CD14-positive monocyte (primary cell): ENCODE measurements around the gene RMRP. TPM values are rescaled to one million over a fixed set of nuclear protein-coding genes. Genes with fewer than 3 reads are reported as not detected.

ENCODE experiments used
- DNase-seq, 3 donors: peaks; one replicate each; pipeline ENCODE4 v3.0.0-alpha.2; 2011 to 2022
- H2AFZ ChIP-seq: 2 replicates; pipeline ENCODE4 v1.6.0; 2012; ENCODE audit warnings: mild to moderate bottlenecking, low read depth, low read length, inconsistent platforms; ENCODE audit not compliant: insufficient read depth, poor library complexity, severe bottlenecking
- H3K27ac ChIP-seq, 2 donors: 1 replicate in 1 of 2; 2 replicates in 1 of 2; pipeline ENCODE4 v1.5.1; 2012 to 2013; ENCODE audit warnings: low read length in 2 of 2, control low read depth in 1 of 2, inconsistent platforms in 1 of 2, low read depth in 1 of 2, mild to moderate bottlenecking in 1 of 2
- H3K27me3 ChIP-seq, 2 donors: one replicate each; pipeline versions ENCODE4 v1.6.0 to v1.6.1; 2011 to 2013; ENCODE audit warnings: low read length in 2 of 2; ENCODE audit not compliant: control insufficient read depth in 2 of 2, insufficient read depth in 2 of 2
- H3K36me3 ChIP-seq, 2 donors: replicated peaks in 1 of 2; 1 replicate in 1 of 2; 2 replicates in 1 of 2; pipeline versions ENCODE4 v1.5.1 to v1.6.1; 2012 to 2013; ENCODE audit warnings: low read length in 2 of 2, control low read depth in 1 of 2, inconsistent platforms in 1 of 2, mild to moderate bottlenecking in 1 of 2; ENCODE audit not compliant: insufficient read depth in 2 of 2, control insufficient read depth in 1 of 2
- H3K4me1 ChIP-seq, 2 donors: 1 replicate in 1 of 2; 2 replicates in 1 of 2; pipeline versions ENCODE4 v1.5.1 to v1.6.1; 2012 to 2013; ENCODE audit warnings: low read length in 2 of 2, control low read depth in 1 of 2, inconsistent platforms in 1 of 2, mild to moderate bottlenecking in 1 of 2, moderate library complexity in 1 of 2; ENCODE audit not compliant: insufficient read depth in 2 of 2, control insufficient read depth in 1 of 2
- H3K4me2 ChIP-seq: replicated peaks from 2 replicates; pipeline ENCODE3; 2012; ENCODE audit warnings: low read length, moderate library complexity, mild to moderate bottlenecking; ENCODE audit not compliant: poor library complexity, severe bottlenecking; ENCODE audit errors: extremely low read depth
- H3K4me3 ChIP-seq, 3 experiments: fragments of 200-600 bp in 1 of 3; sonication (generic) in 1 of 3; replicated peaks in 1 of 3; 1 replicate in 2 of 3; 2 replicates in 1 of 3; pipeline ENCODE4 v1.5.1; 2011 to 2013; ENCODE audit warnings: low read length in 3 of 3, mild to moderate bottlenecking in 3 of 3, control low read depth in 2 of 3, low read depth in 2 of 3, inconsistent platforms in 1 of 3, moderate library complexity in 1 of 3
- H3K79me2 ChIP-seq: 2 replicates; pipeline ENCODE4 v1.6.0; 2012; ENCODE audit warnings: mild to moderate bottlenecking, control low read depth, inconsistent platforms, low read length, moderate library complexity; ENCODE audit not compliant: insufficient read depth
- H3K9ac ChIP-seq: 2 replicates; pipeline ENCODE4 v1.6.0; 2017; ENCODE audit warnings: low read length, mild to moderate bottlenecking; ENCODE audit not compliant: insufficient read depth, poor library complexity, severe bottlenecking
- H3K9me3 ChIP-seq, 2 donors: replicated peaks in 1 of 2; 1 replicate in 1 of 2; 2 replicates in 1 of 2; pipeline versions ENCODE4 v1.5.1 to v1.6.1; 2012 to 2013; ENCODE audit warnings: low read length in 2 of 2, control low read depth in 1 of 2; ENCODE audit not compliant: control insufficient read depth in 1 of 2, insufficient read depth in 1 of 2
- H4K20me1 ChIP-seq: 2 replicates; pipeline ENCODE4 v1.6.0; 2012; ENCODE audit warnings: mild to moderate bottlenecking, low read length, control low read depth, moderate library complexity; ENCODE audit not compliant: insufficient read depth
- H3K27ac Mint-ChIP-seq, 7 donors: one replicate each; pipeline ENCODE4 v1.8.0; 2020; ENCODE audit warnings: mild to moderate bottlenecking in 7 of 7, mixed read lengths in 7 of 7, moderate library complexity in 6 of 7, inconsistent platforms in 2 of 7
- H3K27me3 Mint-ChIP-seq, 3 donors: one replicate each; pipeline ENCODE4 v1.8.0; 2021 to 2022; ENCODE audit warnings: low read depth in 3 of 3, mild to moderate bottlenecking in 3 of 3, mixed read lengths in 3 of 3, moderate library complexity in 3 of 3, inconsistent platforms in 1 of 3
- H3K36me3 Mint-ChIP-seq, 2 donors: one replicate each; pipeline ENCODE4 v1.8.0; 2020; ENCODE audit warnings: mixed read lengths in 2 of 2, inconsistent platforms in 1 of 2, mild to moderate bottlenecking in 1 of 2
- H3K4me1 Mint-ChIP-seq: one replicate; pipeline ENCODE4 v1.8.0; 2020; ENCODE audit warnings: mild to moderate bottlenecking, mixed read lengths
- H3K4me3 Mint-ChIP-seq, 2 donors: one replicate each; pipeline ENCODE4 v1.8.0; 2020; ENCODE audit warnings: mild to moderate bottlenecking in 2 of 2, mixed read lengths in 2 of 2, moderate library complexity in 1 of 2
- H3K9me3 Mint-ChIP-seq, 7 donors: one replicate each; pipeline ENCODE4 v1.8.0; 2020 to 2022; ENCODE audit warnings: mixed read lengths in 7 of 7, mild to moderate bottlenecking in 6 of 7, moderate library complexity in 6 of 7, inconsistent platforms in 2 of 7
- WGBS: methylation state at CpG from one replicate; pipeline ENCODE4 v1.1.5; 2013; ENCODE audit warnings: missing lambda C conversion rate; ENCODE audit not compliant: insufficient coverage; 5-methylcytosine and 5-hydroxymethylcytosine counted together
- intact Hi-C, 2 donors: fragments of 100-400 bp; cut with micrococcal nuclease; formaldehyde crosslinking; loops; one replicate each; pipeline versions ENCODE4 v1.15.0 to v1.15.1; 2023
- polyA plus RNA-seq, 3 donors: library from polyadenylated mRNA; depleted of rRNA in 1 of 3; unstranded in 2 of 3; stranded (reverse) in 1 of 3; fragments of 300-500 nt in 2 of 3; fragments of >200 nt in 1 of 3; fragmentation: Illumina TruSeq in 2 of 3; gene quantifications; 1 replicate in 2 of 3; 2 replicates in 1 of 3; pipeline ENCODE4 v1.2.3, GENCODE V29; 2012 to 2021
- TF ChIP-seq, protein P1 (sequence below): fragments of 200-600 bp; IDR thresholded peaks from one replicate; pipeline ENCODE4 v1.8.0; 2022; ENCODE audit warnings: antibody characterized with exemption, mild to moderate bottlenecking

Gene RMRP
- polyA plus RNA-seq, 3 donors: 13.3 TPM; not detected in 2

DNA sequence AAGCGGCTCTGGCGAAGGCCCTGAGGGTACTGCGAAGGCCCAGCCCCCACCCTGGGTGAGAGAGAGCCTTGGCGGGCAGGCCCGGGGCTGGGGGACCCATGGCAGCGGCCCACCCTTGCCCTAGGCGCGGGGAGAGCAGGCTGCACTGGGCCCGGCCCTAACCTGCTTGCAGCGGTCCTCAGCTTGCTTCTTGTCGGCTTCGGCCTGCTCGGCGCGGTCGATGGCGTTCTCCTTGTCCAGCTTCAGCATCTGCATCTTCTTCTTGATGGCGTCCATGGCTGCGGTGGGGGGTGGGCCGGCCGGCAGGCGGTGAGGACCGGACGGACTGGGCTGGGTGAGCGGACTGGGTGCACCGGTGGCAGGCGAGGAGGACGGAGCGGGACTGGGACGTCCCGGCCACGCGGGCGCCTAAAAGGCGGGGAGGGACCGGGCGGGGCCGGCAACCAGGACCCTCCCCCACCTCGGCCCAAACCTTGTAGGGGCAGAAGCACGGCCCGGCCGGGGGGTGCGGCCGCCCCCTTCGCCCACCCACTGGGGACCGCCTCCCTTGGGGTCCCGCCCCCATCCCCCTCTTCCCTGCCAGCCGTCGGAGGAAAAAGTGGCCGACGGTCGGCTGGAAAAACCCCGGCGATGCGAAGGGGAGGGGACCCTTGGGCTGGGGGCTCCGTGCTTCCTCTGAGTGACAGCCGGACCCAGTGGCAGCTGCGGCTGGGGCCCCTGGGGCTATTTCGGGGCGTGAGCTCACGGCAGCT, 31.9 kb upstream of the RMRP start, which contains the start of gene TPM2:
TSS of gene TPM2 (minus strand) at position 384 of the 752 bp plus-strand sequence. CDS start at position 276, 108 bp downstream.
- Histone ChIP-seq H3K4me3 (peak within 1 kb of the TSS; percentile 86 to 93 (median 90)), H3K4me2 (peak within 1 kb of the TSS; percentile 90), H3K27ac (peak within 1 kb of the TSS in 1 of 2 donors; percentile 36), H3K4me1 (peaks cover 14 to 21% of the 10 kb centered on the region in 2 donors), H3K9ac (peak within 1 kb of the TSS; percentile 75), H2AFZ (peak within 1 kb of the TSS; percentile 94), H3K27me3 (peaks cover 0 to 15% of the 10 kb centered on the region in 2 donors), H3K79me2 (no peaks in the 10 kb centered on the region), H3K9me3 (no peaks in the 10 kb centered on the region), H3K36me3 (no peaks in the 10 kb centered on the region), H4K20me1 (no peaks in the 10 kb centered on the region)
- peak within 1 kb of the TSS; percentile 88 to 91 for H3K4me3 Mint-ChIP-seq
- WGBS: 34% methylated on average over 46 of the region's 61 CpGs
- H3K9me3 Mint-ChIP-seq: peaks cover 0 to 3% (median 0%) of the 10 kb centered on the region in 7 donors
- TF ChIP-seq, protein P1, sequence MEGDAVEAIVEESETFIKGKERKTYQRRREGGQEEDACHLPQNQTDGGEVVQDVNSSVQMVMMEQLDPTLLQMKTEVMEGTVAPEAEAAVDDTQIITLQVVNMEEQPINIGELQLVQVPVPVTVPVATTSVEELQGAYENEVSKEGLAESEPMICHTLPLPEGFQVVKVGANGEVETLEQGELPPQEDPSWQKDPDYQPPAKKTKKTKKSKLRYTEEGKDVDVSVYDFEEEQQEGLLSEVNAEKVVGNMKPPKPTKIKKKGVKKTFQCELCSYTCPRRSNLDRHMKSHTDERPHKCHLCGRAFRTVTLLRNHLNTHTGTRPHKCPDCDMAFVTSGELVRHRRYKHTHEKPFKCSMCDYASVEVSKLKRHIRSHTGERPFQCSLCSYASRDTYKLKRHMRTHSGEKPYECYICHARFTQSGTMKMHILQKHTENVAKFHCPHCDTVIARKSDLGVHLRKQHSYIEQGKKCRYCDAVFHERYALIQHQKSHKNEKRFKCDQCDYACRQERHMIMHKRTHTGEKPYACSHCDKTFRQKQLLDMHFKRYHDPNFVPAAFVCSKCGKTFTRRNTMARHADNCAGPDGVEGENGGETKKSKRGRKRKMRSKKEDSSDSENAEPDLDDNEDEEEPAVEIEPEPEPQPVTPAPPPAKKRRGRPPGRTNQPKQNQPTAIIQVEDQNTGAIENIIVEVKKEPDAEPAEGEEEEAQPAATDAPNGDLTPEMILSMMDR: no peak
- peaks cover 4 to 25% (median 6%) of the 10 kb centered on the region in 3 donors for H3K27me3 Mint-ChIP-seq
- DNase-seq: no peak
- H3K36me3 Mint-ChIP-seq: no peaks in the 10 kb centered on the region
- intact Hi-C loops: loop anchor here in 1 of 2 donors (10.0 kb wide), 1 partner anchor 45 kb away; no protein-coding TSS in a partner anchor
- peak within 1 kb of the TSS in 3 of 7 donors; percentile 33 to 60 (median 38) for H3K27ac Mint-ChIP-seq
- H3K4me1 Mint-ChIP-seq: peaks cover 10% of the 10 kb centered on the region

DNA sequence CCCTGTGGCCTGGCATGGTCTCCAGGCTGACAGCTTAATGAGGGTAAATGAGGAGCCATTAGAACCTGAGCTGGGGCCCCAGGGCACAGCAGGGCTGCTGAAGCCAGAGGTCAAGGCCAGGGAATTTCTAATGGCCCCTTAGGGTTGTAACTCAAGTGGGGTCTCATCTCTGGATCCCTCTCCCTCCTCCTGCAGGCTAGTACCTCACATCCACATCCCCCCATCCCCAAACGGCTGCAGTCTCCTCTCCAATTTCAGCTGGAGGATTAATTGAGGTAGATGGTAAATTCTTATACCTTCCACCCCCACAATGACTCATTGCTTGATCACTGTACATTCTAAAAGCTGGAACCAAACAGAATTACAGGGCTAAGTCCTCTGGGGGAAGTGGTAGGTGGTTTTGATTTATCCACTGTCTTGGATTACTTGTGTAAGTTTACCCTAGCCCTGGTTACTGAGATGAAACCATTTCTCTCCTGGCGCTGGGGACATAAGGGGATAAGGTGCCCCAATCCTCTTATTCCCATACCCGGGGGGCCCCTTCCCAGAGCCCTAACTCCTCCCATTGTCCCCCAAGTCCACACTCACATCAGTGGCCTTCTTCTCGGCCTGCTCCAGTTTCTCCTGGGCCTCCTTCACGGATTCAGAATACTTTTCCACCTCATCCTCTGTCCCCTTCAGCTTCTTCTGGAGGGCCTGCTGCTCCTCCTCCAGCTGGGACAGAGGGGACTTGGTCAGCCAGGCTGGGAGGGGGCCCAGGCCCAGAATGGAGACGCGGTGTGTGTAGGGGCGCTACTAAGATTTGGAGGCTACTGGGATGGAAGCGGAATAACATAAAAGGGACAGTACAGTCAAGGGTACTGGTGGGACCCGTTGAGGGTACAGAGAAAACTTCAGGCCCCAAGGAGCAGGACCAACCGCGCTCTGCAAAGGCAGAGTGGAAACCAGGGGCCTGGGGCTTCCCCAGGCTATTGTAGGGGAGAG, 31.0 kb upstream of the RMRP start:
- Histone ChIP-seq H3K4me2 (no peak overlapping the region), H3K27ac (no peak overlapping the region), H3K4me1 (peaks cover 14 to 21% of the 10 kb centered on the region in 2 donors), H3K9me3 (no peaks in the 10 kb centered on the region), H2AFZ (no peak overlapping the region), H3K79me2 (no peaks in the 10 kb centered on the region), H3K27me3 (peaks cover 0 to 15% of the 10 kb centered on the region in 2 donors), H3K4me3 (no peak overlapping the region), H4K20me1 (no peaks in the 10 kb centered on the region), H3K36me3 (no peaks in the 10 kb centered on the region), H3K9ac (no peak overlapping the region)
- no peaks in the 10 kb centered on the region for H3K36me3 Mint-ChIP-seq
- peak overlapping the region in 1 of 7 donors; percentile 33 for H3K27ac Mint-ChIP-seq
- H3K4me3 Mint-ChIP-seq: peak overlapping the region; percentile 69 to 70
- peaks cover 0 to 3% (median 0%) of the 10 kb centered on the region in 7 donors for H3K9me3 Mint-ChIP-seq
- no peak for DNase-seq
- TF ChIP-seq, protein P1: no peak
- intact Hi-C loops: no loop called here
- H3K4me1 Mint-ChIP-seq: peaks cover 10% of the 10 kb centered on the region
- peaks cover 4 to 25% (median 6%) of the 10 kb centered on the region in 3 donors for H3K27me3 Mint-ChIP-seq
- WGBS: 96% methylated on average over 11 of the region's 12 CpGs
